MCF 10A (cell line): ENCODE results near the gene EIF4G2. TPM values are rescaled to one million over a fixed set of nuclear protein-coding genes. Genes with fewer than 3 reads are reported as not detected.

ENCODE experiments used
- Bru-seq: library from RNA; stranded (reverse); fragments of 400-500 nt; gene quantifications from one replicate; lab custom pipeline; 2021; lab: Mats Ljungman, UMichigan
- BruChase-seq, 2 experiments: library from RNA; stranded (reverse); fragments of 400-500 nt; gene quantifications; one replicate each; lab custom pipeline; 2021; lab: Mats Ljungman, UMichigan
- BruUV-seq: library from RNA; stranded (reverse); fragments of 400-500 nt; replicated peaks from 2 replicates; lab custom pipeline; 2021; lab: Mats Ljungman, UMichigan
- CTCF ChIA-PET: fragments of 300-600 bp; sonication (Branson Sonifier 250); formaldehyde crosslinking; extraction: SDS; loops from one replicate; lab custom pipeline; 2021; ENCODE audit warnings: antibody characterized with exemption, inconsistent platforms; lab: Yijun Ruan, JAX
- POLR2A ChIA-PET: fragments of 300-600, 350-650 bp; sonication (Branson Sonifier 250); formaldehyde crosslinking; extraction: SDS; loops from one replicate; lab custom pipeline; 2020; ENCODE audit warnings: antibody characterized with exemption, inconsistent platforms; lab: Yijun Ruan, JAX
- DNase-seq: peaks from one replicate; pipeline ENCODE4 v3.0.0-alpha.2; 2018; ENCODE audit not compliant: unreplicated experiment
- H3K27ac Mint-ChIP-seq: one replicate; pipeline ENCODE4 v1.8.0; 2022; ENCODE audit warnings: mild to moderate bottlenecking, low read depth, mixed read lengths; ENCODE audit not compliant: unreplicated experiment
- H3K27me3 Mint-ChIP-seq: one replicate; pipeline ENCODE4 v1.8.0; 2022; ENCODE audit warnings: mixed read lengths; ENCODE audit not compliant: insufficient read depth, unreplicated experiment
- H3K36me3 Mint-ChIP-seq: one replicate; pipeline ENCODE4 v1.8.0; 2022; ENCODE audit warnings: mild to moderate bottlenecking, moderate library complexity, mixed read lengths; ENCODE audit not compliant: insufficient read depth, unreplicated experiment
- H3K4me1 Mint-ChIP-seq: one replicate; pipeline ENCODE4 v1.8.0; 2022; ENCODE audit warnings: mixed read lengths; ENCODE audit not compliant: insufficient read depth, unreplicated experiment
- H3K4me3 Mint-ChIP-seq: one replicate; pipeline ENCODE4 v1.8.0; 2022; ENCODE audit warnings: mild to moderate bottlenecking, moderate library complexity, mixed read lengths; ENCODE audit not compliant: unreplicated experiment
- H3K9me3 Mint-ChIP-seq: one replicate; pipeline ENCODE4 v1.8.0; 2022; ENCODE audit warnings: mixed read lengths; ENCODE audit not compliant: unreplicated experiment
- CTCF ChIP-seq: fragments of 200-600 bp; IDR thresholded peaks from one replicate; pipeline ENCODE4 v1.8.0; 2022; ENCODE audit warnings: antibody characterized with exemption, mild to moderate bottlenecking; ENCODE audit not compliant: unreplicated experiment
- intact Hi-C: fragments of 100-400 bp; cut with micrococcal nuclease; formaldehyde crosslinking; loops from 2 replicates; pipeline ENCODE4 v1.14.1; 2022
- long read RNA-seq: library from polyadenylated mRNA; stranded (forward); transcript quantifications from one replicate; pipeline ENCODE4 v2.0.0, GENCODE V29; 2022
- total RNA-seq: library from RNA; stranded (reverse); gene quantifications from 2 replicates; pipeline ENCODE4 v1.2.3, GENCODE V29; 2022

Gene EIF4G2
- total RNA-seq (573 and 817 TPM in 2 replicates), Bru-seq, nascent RNA (percentile 99 among the genes with signal in this experiment), BruChase-seq, experiment 1, labeled RNA remaining after a 6-hour chase (percentile 100 among the genes with signal in this experiment), BruChase-seq, experiment 2, labeled RNA remaining after a 2-hour chase (percentile 100 among the genes with signal in this experiment)
- long read RNA-seq, transcript EIF4G2-201 (22 exons, 3,978 nt): major isoform, 2,247 of 3,199 reads
- long read RNA-seq, transcript EIF4G2-202 (21 exons, 3,346 nt): minor isoform, 587 of 3,199 reads
- long read RNA-seq, partial matches to known transcripts: 99 of 3,199 reads
- long read RNA-seq, other reads (novel, unspliced or antisense): 262 of 3,199 reads

- Mint-ChIP-seq H3K27ac (peak within 1 kb of the TSS; percentile 97), H3K27me3 (no peaks in the 10 kb centered on the region), H3K9me3 (no peaks in the 10 kb centered on the region), H3K36me3 (peaks cover 53% of the 10 kb centered on the region), H3K4me3 (peak within 1 kb of the TSS; percentile 89), H3K4me1 (peaks cover 4% of the 10 kb centered on the region)
- DNase-seq: peak; percentile 98
- CTCF ChIA-PET: interaction anchor here (0.6 to 1.5 kb wide), 12 partner anchors 10 to 1006 kb away, joined by 3 to 7 read pairs (median 3); partner anchors contain the start of gene ZBED5
- no peak for TF ChIP-seq CTCF
- intact Hi-C loops: loop anchor here (1.0 to 2.0 kb wide), 3 partner anchors 50 to 122 kb away; partner anchors contain the start of gene ZBED5
- BruUV-seq: no TSS peak
- POLR2A ChIA-PET: interaction anchor here (0.6 to 5.3 kb wide), 74 partner anchors 10 to 1844 kb away, joined by 3 to 301 read pairs (median 5); partner anchors contain the start of genes ADM, CTR9, GALNT18 and MICAL2
These were observed at the start of gene EIF4G2 for GRCh38 chr11:10808553-10809372. Gene EIF4G2 (minus strand): TSS chr11:10808926.

- POLR2A ChIA-PET: interaction anchor here (0.6 to 9.5 kb wide), 44 partner anchors 10 to 1847 kb away, joined by 3 to 326 read pairs (median 5); partner anchors contain the start of genes EIF4G2, GALNT18, USP47 and WEE1
- Mint-ChIP-seq H3K9me3 (no peaks in the 10 kb centered on the region), H3K27me3 (no peaks in the 10 kb centered on the region), H3K4me1 (peaks cover 6% of the 10 kb centered on the region), H3K27ac (peak within 1 kb of the TSS; percentile 97), H3K36me3 (peaks cover 33% of the 10 kb centered on the region), H3K4me3 (peak within 1 kb of the TSS; percentile 87)
- intact Hi-C loops: loop anchor here (1.0 to 5.0 kb wide), 4 partner anchors 41 to 164 kb away; partner anchors contain the start of gene EIF4G2
- peak; percentile 97 for DNase-seq
- CTCF ChIA-PET: interaction anchor here (0.7 to 1.7 kb wide), 4 partner anchors 9 to 56 kb away, joined by 4 to 6 read pairs (median 4); partner anchors contain the start of gene EIF4G2
- TF ChIP-seq CTCF: no peak
- BruUV-seq: no TSS peak
These were observed 49.1 kb upstream of the EIF4G2 start, which contains the start of gene ZBED5 for GRCh38 chr11:10857709-10858438. Gene ZBED5 (minus strand): TSS chr11:10858053. CDS start chr11:10854945, 3,108 bp downstream.

GRCh38 chr11:10857459-10857708 is 48.7 kb upstream of the EIF4G2 start:
- ChIA-PET CTCF (interaction anchor here (1.2 to 1.7 kb wide), 3 partner anchors 8 to 56 kb away, joined by 4 to 6 read pairs (median 5); partner anchors contain the start of gene EIF4G2), POLR2A (interaction anchor here (0.6 to 9.5 kb wide), 34 partner anchors 9 to 1847 kb away, joined by 3 to 326 read pairs (median 9); partner anchors contain the start of genes EIF4G2, GALNT18 and WEE1)
- H3K9me3 Mint-ChIP-seq: no peaks in the 10 kb centered on the region
- no peak for DNase-seq
- peak overlapping the region; percentile 97 for H3K27ac Mint-ChIP-seq
- H3K4me3 Mint-ChIP-seq: peak overlapping the region; percentile 87
- peaks cover 38% of the 10 kb centered on the region for H3K36me3 Mint-ChIP-seq
- intact Hi-C loops: loop anchor here (5.0 kb wide), 1 partner anchor 165 kb away; no protein-coding TSS in a partner anchor
- peaks cover 6% of the 10 kb centered on the region for H3K4me1 Mint-ChIP-seq
- TF ChIP-seq CTCF: no peak
- H3K27me3 Mint-ChIP-seq: no peaks in the 10 kb centered on the region
- no TSS peak for BruUV-seq
